ENCODE data around the gene CCDC85C. TPM values are rescaled to one million over a fixed set of nuclear protein-coding genes. Genes with fewer than 3 reads are reported as not detected.

Gene CCDC85C
- total RNA-seq, 2 donors from 2014 or later, result 32.8 to 45.8 TPM

- Histone ChIP-seq H3K27ac (ENCODE audit: low read depth, low read length) (no peak overlapping the region), H3K9ac (ENCODE audit: extremely low read depth, low read length, poor library complexity, severe bottlenecking) (no peak overlapping the region), H3K4me1 (ENCODE audit: control insufficient read depth, insufficient read depth, low read length) (no peaks in the 10 kb centered on the region), H3K27me3 (ENCODE audit: control insufficient read depth, insufficient read depth, low read length, poor library complexity, severe bottlenecking) (no peaks in the 10 kb centered on the region), H3K36me3 (ENCODE audit: control insufficient read depth, insufficient read depth, low read length) (peaks cover 92% of the 10 kb centered on the region), H3K9me3 (ENCODE audit: control insufficient read depth, low read length) (no peaks in the 10 kb centered on the region), H3K4me3 (ENCODE audit: low read length) (no peak overlapping the region)
- Mint-ChIP-seq H3K36me3 (ENCODE audit: low read depth) (peaks cover 60% of the 10 kb centered on the region), H3K4me1 (peaks cover 2% of the 10 kb centered on the region), H3K9me3 (no peaks in the 10 kb centered on the region), H3K4me3 (no peak overlapping the region), H3K27ac (no peak overlapping the region), H3K27me3 (ENCODE audit: insufficient read depth) (no peaks in the 10 kb centered on the region)
- no peak for DNase-seq
- TF ChIP-seq, protein P1, sequence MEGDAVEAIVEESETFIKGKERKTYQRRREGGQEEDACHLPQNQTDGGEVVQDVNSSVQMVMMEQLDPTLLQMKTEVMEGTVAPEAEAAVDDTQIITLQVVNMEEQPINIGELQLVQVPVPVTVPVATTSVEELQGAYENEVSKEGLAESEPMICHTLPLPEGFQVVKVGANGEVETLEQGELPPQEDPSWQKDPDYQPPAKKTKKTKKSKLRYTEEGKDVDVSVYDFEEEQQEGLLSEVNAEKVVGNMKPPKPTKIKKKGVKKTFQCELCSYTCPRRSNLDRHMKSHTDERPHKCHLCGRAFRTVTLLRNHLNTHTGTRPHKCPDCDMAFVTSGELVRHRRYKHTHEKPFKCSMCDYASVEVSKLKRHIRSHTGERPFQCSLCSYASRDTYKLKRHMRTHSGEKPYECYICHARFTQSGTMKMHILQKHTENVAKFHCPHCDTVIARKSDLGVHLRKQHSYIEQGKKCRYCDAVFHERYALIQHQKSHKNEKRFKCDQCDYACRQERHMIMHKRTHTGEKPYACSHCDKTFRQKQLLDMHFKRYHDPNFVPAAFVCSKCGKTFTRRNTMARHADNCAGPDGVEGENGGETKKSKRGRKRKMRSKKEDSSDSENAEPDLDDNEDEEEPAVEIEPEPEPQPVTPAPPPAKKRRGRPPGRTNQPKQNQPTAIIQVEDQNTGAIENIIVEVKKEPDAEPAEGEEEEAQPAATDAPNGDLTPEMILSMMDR (conservative IDR thresholded peaks at IDR 0.05), result no peak
- WGBS, 2 experiments (ENCODE audit: insufficient coverage in 1 of 2, insufficient read length in 1 of 2), result 95 to 96% methylated on average over 3 of the region's 3 CpGs
These were observed 106.1 kb downstream of the CCDC85C start for GRCh38 chr14:99497894-99498293.

DNA sequence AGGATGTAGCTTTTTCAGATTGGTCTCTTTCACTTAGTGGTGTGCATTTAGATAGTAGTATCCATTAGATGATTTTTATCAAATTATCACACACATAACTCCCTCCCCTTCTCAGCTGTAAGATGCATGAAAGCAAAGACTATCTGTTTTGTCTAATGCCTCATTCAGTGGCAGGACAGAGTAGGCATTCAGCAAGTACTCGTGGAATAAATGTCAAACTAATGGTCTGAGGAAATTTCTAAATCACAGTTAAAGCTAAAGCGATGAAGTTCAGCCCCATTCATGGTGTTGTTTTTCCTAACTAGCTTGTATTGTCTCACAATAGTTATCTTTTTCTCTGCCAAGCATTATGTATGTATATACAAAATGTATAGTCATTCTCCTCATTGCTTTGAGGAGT lies 106.7 kb downstream of the CCDC85C start:
- 89 to 94% methylated on average over 1 to 2 of the region's 2 CpGs for WGBS, 2 experiments (ENCODE audit: insufficient coverage in 1 of 2, insufficient read length in 1 of 2)
- H3K4me1 ChIP-seq (ENCODE audit: control insufficient read depth, insufficient read depth, low read length), result no peaks in the 10 kb centered on the region
- no peak overlapping the region for H3K27ac ChIP-seq (ENCODE audit: low read depth, low read length)
- Mint-ChIP-seq H3K27ac (no peak overlapping the region), H3K4me1 (no peaks in the 10 kb centered on the region), H3K4me3 (no peak overlapping the region), H3K36me3 (ENCODE audit: low read depth) (peaks cover 58% of the 10 kb centered on the region), H3K9me3 (no peaks in the 10 kb centered on the region), H3K27me3 (ENCODE audit: insufficient read depth) (no peaks in the 10 kb centered on the region)
- H3K9me3 ChIP-seq (ENCODE audit: control insufficient read depth, low read length), result no peaks in the 10 kb centered on the region
- peaks cover 92% of the 10 kb centered on the region for H3K36me3 ChIP-seq (ENCODE audit: control insufficient read depth, insufficient read depth, low read length)
- DNase-seq, result no peak
- H3K9ac ChIP-seq (ENCODE audit: extremely low read depth, low read length, poor library complexity, severe bottlenecking), result no peak overlapping the region
- H3K4me3 ChIP-seq (ENCODE audit: low read length), result no peak overlapping the region
- TF ChIP-seq, protein P1 (conservative IDR thresholded peaks at IDR 0.05), result no peak
- H3K27me3 ChIP-seq (ENCODE audit: control insufficient read depth, insufficient read depth, low read length, poor library complexity, severe bottlenecking), result no peaks in the 10 kb centered on the region

GRCh38 chr14:99484106-99484505 lies 119.9 kb downstream of the CCDC85C start:
- Histone ChIP-seq H3K4me1 (ENCODE audit: control insufficient read depth, insufficient read depth, low read length) (peaks cover 8% of the 10 kb centered on the region), H3K4me3 (ENCODE audit: low read length) (no peak overlapping the region), H3K9me3 (ENCODE audit: control insufficient read depth, low read length) (no peaks in the 10 kb centered on the region), H3K9ac (ENCODE audit: extremely low read depth, low read length, poor library complexity, severe bottlenecking) (no peak overlapping the region), H3K27me3 (ENCODE audit: control insufficient read depth, insufficient read depth, low read length, poor library complexity, severe bottlenecking) (no peaks in the 10 kb centered on the region), H3K27ac (ENCODE audit: low read depth, low read length) (no peak overlapping the region), H3K36me3 (ENCODE audit: control insufficient read depth, insufficient read depth, low read length) (no peaks in the 10 kb centered on the region)
- Mint-ChIP-seq H3K27me3 (ENCODE audit: insufficient read depth) (no peaks in the 10 kb centered on the region), H3K4me3 (no peak overlapping the region), H3K36me3 (ENCODE audit: low read depth) (no peaks in the 10 kb centered on the region), H3K9me3 (no peaks in the 10 kb centered on the region), H3K4me1 (peaks cover 27% of the 10 kb centered on the region), H3K27ac (no peak overlapping the region)
- no peak for DNase-seq
- WGBS, 2 experiments (ENCODE audit: insufficient coverage in 1 of 2, insufficient read length in 1 of 2), result 67 to 89% methylated on average over 1 to 2 of the region's 2 CpGs
- TF ChIP-seq, protein P1 (conservative IDR thresholded peaks at IDR 0.05), result no peak

All from endodermal cell (in vitro differentiated cells).